Inflammatory macrophage (primary cell): ENCODE measurements around the gene NOL3.
A peak's percentile ranks its signal among the peaks of the same experiment; 100 is the strongest.

Source experiments
- DNase-seq, 2 donors: peaks; one replicate each; pipeline ENCODE4 v3.0.0-alpha.2; 2020 to 2022

The NOL3 gene

DNA sequence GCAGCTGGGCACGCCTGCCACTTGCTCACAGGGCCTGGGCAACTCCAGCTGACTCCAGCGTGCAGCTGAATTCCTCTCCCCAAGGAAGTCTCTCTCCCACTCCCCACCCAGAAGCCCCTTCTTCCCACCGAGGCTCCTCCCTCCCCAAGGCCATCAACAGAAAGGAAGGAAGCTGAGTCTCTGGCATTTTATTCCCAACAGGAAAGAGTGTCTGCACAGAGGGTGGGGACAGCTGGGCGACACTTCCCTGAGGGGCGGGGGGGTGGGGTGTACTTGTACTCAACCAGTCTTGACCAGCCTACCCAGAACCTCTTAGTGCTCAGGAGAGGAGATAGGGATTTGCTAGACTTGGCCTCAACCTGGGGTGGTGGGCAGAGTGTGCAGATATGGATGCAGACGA is 19.7 kb downstream of the NOL3 start, which contains the start of gene EXOC3L1:
Gene EXOC3L1, minus strand, starts transcription at position 96 of the 400 bp plus-strand sequence. CDS start 460 bp downstream, outside the sequence.
- DNase-seq: no peak

DNA sequence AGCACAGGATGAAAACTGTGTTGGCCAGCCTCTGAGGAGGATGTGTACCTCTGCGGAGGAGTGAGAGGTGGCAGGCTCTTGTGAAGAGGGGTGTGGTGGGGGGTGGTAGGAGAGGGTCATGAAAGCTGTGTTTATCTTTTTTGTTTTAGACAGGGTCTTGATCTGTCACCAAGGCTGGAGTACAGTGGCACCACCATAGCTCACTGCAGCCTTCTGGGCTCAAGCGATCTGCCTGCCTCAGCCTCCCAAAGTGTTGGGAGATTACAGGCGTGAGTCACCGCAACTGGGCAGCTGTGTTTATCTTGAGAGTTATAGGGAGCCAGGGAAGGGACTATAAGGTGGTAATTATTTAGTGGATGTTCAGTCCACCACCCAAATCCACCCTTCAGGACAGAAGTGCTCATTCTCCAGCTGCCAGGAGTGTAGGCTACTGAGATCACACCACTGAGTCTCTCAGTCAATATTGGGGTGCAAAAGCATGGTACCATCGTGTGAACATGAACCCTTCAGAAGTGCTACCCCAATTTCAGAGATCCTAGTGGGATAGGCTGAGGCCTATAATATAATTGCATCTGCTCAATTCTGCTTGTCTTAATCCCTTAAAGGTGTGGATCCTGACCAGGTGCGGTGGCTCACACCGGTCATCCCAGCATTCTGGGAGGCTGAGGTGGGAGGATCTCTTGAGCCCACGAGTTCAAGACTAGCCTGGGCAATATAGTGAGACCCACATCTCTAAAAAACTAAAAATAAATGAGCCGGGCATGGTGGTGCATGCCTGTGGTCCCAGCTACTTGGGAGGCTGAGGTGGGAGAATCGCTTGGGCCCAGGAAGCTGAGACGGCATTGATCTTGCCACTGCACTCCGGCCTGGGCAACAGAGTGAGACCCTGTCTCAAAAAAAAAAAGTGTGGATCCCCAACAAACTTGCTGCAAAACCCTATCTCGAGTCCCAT is 20.4 kb downstream of the NOL3 start:
- no peak for DNase-seq

DNA sequence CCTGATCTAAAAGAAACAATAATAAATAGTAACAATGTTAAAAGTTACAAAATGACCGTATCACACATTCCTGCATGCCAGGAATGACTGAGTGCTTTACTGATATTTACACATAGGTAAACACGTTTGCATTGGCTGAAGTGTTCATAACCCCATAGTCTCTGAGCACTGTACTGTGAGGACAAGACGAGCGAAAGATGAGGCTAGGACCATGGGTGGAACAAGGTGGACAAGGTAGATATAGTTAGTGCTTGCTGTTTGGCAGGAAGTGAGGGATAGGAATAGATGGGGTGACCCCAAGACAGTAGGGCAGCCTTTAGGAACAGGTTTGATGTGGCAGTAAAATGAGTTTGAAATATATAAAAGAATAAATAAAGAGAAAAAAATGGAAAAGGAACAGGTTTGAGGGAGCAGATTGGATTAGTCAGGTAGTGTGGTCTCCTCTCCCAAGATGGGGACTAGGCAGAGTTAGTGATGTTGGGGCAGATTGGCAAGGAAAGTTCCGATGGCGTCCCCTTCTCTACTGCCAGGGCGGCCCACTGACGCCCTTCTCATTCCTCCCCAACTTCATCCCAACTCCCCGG is 21.2 kb downstream of the NOL3 start:
- no peak for DNase-seq

DNA sequence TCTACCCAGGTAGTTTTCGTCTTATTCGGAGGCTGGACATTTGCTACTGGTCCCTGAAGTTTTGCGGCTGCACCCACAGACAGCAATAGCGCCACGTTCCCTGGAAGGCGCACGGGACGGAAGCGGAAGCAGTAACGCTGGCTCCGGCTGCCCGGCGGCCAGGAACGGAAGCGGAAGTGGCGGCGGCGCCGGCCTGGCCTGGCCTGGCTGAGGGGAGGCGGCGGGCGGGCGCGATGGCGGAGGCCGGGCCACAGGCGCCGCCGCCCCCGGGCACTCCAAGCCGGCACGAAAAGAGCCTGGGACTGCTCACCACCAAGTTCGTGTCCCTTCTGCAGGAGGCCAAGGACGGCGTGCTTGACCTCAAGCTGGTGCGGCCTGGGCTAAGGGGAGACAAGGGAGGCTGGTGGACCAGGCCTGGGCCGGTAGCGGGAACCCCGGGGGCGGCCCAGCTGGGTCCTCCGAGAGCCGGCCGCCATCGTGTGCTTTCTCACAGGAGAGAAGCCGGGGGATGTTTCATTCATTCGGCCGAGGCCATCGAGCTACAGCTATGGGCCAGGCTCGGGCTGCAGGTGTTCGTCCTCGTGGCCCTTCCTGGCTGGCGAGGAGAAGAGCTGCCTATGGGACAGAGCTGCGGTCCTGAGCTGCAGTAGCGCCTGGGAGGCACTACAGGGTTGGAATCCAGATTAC is 21.8 kb downstream of the NOL3 start, which contains the start of gene E2F4:
Gene E2F4, plus strand, starts transcription at position 161 of the 687 bp plus-strand sequence. Its CDS starts 73 bp downstream, at position 234.
- DNase-seq: peak; percentile 93 to 96

DNA sequence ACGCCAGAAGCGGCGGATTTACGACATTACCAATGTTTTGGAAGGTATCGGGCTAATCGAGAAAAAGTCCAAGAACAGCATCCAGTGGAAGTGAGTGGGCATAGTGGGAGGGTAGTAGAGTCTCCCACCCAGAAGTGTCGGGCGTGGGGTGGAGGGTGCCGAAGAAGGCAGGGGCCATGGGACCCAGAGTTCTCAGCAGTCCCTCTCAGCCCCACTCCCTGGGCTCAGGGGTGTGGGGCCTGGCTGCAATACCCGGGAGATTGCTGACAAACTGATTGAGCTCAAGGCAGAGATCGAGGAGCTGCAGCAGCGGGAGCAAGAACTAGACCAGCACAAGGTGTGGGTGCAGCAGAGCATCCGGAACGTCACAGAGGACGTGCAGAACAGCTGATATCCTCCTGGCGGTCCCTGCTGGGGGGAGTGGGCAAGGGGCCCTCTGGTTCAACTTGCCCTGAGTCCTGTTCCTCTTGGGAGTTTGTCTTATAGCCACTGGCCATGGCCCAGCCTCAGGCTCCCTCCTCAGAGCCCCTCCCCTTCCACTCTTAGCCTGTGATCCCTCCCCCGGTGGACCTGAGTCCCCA is 22.5 kb downstream of the NOL3 start:
- DNase-seq: no peak

DNA sequence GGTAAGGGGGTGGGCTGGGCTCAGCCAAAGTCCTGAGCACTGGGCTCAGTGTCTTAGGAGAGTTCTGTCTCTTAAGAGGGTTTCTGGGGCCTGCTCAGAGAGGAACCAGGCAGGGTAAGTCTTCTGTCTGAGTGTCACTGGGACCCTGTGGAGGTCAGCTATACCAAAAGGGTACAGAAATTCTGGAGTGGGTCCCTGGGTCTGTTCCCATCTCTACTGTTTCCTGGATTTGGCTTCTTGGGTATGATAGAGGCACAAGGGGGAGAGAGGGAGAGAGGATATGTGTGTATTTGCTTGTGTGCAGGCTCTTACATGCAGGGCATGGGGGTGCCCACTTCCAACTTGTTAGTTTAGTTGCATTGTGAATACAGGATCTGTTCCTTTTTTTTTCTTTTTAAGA is 23.2 kb downstream of the NOL3 start:
- DNase-seq: no peak

DNA sequence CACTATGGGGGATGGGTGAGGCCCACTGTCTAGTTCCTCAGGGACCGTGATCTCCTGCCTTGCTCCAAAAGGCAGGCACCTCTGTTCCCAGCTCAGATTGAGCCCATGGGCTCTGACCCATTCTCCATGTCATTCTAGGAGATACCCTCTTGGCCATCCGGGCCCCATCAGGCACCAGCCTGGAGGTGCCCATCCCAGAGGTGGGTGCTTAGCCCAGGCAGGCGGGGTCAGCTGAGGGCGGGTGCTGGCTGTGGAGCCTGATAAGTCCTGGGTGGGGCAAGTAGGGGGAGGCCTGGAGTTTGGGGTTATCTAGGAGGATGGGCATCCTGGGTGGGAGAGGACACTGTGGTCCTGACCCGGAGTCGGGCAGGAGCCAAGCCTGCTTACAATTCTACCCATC is 23.9 kb downstream of the NOL3 start:
- DNase-seq: no peak

DNA sequence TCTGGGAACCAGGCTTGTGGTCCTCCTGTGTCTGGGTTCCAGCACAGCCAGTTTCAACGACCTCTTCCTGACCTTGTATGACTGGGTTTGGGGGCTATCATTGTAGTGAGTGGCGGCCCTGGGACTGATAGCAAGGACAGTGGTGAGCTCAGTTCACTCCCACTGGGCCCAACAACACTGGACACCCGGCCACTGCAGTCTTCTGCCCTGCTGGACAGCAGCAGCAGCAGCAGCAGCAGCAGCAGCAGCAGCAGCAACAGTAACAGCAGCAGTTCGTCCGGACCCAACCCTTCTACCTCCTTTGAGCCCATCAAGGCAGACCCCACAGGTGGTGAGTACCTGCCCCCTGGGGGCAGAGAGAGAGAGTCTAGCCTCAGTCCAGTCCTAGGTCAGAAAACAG is 25.3 kb downstream of the NOL3 start:
- no peak for DNase-seq

DNA sequence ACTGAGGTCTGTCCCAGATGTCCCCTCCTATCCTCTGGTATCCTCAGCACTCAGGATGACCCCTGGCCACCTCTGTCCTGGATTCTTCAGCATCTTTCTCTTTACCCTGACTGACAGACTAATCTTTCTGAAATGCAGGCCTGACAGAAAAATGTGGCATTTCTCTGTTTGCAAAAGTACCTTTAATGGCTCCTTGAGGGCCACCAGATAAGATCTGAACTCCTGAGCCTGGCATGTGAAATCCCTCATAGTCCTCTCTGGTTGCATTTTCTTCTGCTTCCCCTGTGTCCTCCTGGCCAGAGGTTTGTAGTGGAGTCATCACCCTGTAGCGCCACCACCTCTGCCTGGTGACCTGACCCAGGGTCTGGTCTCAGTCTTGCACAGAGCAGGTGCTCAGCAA is 26.5 kb downstream of the NOL3 start:
- DNase-seq: no peak

DNA sequence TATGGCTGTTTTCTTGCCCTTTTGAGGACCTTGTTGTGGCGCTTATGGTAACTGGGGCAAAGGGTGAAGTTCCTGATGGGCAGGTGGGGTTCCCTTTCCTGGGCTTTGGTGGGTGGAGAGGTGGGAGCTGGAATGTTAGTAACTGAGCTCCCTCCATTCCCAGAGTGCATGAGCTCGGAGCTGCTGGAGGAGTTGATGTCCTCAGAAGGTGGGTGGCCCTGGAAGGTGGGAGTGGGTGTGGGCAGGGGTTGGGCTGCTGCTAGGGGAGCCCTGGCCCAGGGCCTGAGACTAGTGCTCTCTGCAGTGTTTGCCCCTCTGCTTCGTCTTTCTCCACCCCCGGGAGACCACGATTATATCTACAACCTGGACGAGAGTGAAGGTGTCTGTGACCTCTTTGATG is 27.4 kb downstream of the NOL3 start:
- DNase-seq: no peak

DNA sequence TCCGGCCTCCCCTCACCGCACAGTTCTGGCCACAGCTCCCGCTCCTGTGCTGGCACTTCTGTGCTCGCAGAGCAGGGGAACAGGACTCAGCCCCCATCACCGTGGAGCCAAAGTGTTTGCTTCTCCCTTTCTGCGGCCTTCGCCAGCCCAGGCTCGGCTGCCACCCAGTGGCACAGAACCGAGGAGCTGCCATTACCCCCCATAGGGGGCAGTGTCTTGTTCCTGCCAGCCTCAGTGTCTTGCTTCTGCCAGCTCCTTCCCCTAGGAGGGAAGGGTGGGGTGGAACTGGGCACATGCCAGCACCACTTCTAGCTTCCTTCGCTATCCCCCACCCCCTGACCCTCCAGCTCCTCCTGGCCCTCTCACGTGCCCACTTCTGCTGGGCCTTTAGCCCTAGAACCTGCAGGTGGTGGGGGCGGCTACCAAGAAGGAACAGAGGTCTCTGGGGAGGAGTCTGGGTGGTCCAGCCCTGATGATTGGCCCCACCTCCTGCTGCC is 27.9 kb downstream of the NOL3 start:
- DNase-seq: peak; percentile 65 to 68

DNA sequence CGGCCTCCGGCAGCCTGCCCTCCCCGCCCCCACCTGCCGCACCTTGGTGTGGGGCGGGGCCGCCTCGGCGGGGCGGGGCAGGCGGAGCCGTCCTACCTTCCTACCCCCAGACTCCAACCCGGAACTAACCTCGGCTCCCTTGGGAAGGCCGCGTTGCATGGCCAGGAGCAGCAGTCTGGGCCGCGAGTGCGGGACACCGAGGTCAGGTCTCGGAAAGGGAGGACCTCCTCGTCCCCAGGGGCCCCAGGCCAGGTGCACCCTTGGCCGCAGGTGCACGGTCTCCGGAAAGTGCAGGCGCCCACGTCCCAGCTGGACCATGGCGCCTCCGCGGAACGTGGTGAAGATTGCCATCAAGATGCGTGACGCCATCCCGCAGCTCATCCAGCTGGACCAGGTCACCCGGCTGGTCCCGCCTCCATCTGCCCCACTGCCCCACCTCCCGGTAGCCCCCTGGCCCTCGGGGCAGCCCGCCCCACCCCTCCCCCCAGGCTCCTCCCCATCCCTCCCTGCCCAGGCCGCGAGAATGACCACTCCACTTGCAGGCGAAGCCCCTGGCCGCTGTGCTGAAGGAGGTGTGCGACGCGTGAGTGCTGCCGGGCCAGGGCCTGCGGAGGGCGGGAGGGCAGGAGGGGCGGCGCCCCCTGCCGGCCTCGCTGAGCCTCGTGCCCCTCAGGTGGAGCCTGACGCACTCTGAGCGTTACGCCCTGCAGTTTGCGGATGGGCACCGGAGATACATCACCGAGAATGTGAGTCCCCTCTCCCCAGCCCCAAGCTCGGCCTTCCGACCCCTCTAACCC is 28.9 kb downstream of the NOL3 start, which contains the start of gene ELMO3:
Gene ELMO3, plus strand, starts transcription at position 121 of the 797 bp plus-strand sequence. Its CDS starts 196 bp downstream, at position 317.
- DNase-seq: no peak

DNA sequence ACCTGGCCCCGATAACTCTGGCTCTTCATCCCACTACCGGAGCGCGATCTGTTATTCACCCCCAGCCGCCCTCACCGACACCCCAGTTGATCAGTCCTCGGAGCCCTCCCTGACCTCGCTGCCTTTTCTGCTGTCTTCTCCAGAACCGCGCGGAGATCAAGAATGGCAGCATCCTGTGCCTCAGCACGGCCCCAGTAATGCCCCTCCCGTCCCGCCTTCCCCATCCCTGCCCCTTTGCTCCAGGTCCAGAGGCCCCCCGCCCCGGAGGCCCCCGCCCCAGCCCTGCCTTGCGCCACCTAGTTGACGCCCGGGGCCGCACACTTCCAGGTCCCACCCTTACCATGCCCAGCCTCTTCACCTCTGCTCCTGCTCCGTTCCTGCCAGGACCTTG is 29.5 kb downstream of the NOL3 start:
- no peak for DNase-seq

DNA sequence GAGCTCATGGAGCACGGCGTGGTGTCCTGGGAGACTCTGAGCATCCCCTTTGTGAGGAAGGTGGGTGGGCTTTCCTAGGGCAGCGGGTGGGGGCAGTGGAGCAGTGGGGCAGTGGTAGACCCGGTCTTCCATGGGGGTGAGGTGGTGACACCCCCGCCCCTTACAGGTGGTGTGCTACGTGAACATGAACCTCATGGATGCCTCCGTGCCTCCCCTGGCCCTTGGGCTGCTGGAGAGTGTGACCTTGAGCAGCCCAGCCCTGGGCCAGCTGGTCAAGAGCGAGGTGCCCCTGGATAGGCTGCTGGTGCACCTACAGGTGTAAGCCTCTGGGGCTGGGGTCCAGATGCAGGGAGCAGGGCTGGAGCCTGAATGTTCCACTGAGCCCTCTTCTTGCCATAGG is 30.2 kb downstream of the NOL3 start:
- DNase-seq: no peak

DNA sequence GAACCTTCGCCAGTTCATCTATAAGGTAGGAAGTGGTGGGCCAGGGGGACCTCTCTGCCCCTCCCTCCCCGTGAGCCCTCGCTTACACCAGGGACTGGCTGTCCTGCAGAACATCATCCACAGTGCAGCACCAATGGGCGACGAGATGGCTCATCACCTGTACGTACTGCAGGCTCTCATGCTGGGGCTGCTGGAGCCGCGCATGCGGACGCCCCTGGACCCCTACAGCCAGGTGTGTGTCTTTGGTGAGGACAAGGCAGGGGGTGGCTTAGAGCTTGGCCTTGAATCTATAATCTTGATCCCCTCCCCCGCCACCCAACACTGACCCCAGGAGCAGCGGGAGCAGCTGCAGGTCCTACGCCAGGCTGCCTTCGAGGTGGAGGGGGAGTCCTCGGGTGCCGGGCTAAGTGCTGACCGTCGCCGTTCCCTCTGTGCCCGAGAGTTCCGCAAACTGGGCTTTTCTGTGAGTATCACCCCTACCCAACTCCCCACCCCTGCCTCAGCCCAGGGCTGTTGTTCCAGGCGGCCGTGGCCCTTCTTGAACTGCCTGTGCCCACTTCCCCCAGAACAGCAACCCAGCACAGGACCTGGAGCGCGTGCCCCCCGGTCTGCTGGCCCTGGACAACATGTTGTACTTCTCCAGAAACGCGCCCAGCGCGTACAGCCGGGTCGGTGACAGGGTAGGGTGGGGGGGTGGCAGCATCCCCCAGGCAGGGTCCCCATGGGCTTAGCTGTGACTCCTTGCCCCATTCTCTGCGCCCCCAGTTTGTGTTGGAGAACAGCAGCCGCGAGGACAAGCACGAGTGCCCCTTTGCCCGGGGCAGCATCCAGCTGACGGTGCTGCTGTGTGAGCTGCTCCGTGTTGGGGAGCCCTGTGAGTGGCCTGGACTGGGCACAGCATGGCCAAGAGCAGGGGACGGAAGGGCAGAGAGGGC is 31.3 kb downstream of the NOL3 start:
- DNase-seq: no peak

DNA sequence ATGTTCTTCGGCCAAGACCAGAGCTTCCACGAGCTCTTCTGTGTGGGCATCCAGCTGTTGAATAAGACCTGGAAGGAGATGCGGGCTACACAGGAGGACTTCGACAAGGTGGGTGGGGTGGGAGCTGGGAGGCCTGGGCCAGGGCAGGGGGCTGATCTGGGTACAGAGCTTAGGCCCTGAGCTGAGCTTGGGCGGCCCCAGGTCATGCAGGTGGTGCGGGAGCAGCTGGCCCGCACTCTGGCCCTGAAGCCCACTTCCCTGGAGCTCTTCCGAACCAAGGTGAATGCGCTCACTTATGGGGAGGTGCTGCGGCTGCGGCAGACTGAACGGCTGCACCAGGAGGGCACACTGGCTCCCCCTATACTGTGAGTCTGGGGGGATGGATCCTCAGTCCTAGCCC is 32.1 kb downstream of the NOL3 start:
- no peak for DNase-seq

DNA sequence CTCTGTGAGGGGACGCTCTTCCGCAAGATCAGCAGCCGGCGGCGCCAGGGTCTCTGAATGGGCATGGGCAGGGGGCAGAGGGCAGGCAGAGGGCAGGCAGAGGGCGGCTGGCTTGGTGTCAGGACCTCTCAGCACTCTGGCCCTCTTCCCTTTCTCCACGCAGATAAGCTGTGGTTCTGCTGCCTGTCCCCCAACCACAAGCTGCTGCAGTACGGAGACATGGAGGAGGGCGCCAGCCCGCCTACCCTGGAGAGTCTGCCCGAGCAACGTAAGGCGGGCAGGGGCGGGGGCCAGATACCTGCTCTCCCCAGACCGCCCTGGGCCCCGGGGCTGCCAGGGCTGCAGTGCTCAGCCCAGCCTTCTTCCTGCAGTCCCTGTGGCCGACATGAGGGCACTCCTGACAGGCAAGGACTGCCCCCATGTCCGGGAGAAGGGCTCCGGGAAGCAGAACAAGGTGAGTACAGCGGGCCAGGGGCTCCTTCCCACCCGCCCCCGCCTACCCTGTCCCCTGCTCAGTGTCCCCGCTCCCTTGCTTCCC is 32.7 kb downstream of the NOL3 start:
- DNase-seq: no peak

DNA sequence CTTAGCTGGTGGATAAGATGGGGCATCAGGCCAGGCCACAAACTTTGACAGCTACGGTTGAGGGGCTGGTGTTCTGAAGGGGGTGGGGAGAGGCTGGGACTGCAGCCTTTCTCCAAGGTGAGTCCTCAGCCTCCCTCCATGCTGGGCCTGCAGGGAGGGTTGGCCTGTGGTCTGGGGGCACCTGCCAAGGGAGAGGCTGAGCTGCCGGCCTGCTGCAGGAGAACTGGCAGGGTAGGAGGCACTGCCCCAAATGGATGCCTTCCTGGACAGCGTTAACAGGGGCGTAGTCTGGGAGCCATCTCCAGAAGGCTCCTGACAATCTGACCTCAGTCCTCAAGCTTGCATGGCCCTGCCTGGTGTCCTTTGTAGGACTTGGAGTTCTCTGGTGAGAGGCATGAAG is 33.7 kb downstream of the NOL3 start:
- no peak for DNase-seq

DNA sequence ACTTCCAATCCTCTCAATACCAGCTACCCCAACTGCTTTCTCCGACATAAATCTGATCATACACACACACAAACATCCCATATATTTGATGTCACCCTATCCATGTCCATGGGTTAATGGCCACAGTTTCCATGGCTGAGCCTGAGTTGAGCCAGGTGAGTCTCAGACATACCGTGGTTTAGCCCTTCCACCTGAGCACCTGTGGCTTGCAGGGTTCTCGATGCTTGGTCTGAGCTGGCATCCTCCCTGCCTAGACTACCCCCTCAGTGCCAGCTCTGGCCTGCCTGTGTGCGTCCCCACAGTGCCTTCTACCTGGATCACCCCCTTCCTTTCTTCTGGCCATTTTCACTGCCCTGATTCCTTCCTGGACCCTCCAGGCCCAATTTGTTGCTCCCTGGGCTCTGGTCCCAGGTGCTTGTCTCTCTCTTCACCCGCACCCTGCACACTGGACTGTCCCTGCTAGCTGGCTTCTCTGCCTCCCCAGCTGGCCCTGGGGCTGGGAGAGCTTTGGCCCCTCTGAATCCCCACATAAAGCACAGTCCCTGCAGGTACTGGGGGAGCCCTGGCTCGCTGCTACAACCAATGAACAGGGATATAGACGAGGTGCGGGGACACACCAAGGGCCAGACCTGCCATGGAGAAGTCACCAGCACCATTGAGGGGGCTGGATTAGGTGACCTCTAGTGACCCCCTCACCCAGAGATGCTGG is 35.9 kb downstream of the NOL3 start:
- no peak for DNase-seq

DNA sequence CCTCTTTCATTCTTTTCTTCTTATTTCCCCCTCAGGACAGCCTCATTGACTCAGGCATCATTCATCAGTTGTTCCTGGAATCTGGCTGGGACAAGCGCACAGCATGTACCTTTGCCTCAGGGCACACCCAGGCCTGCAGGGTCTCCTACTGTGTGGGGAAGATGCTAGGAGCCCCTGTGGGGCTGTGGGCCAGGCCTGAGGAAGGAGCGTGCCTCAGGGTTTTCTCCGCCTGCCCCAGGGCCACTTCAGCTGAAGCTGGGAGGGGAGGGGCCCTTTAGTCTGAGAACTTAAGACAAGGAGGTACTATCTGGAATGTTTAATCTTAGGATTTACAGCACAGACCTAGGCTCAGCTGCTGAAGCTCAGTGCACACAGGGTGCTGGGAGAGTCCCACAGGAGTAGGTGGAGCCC is 36.5 kb downstream of the NOL3 start:
- DNase-seq: no peak
